ENCODE measurements around the gene EFHD2.

The EFHD2 gene

GRCh38 chr1:15445390-15446122 lies 35.9 kb downstream of the EFHD2 start:
- in situ Hi-C loops (cut with HindIII; ENCODE audit: low pct_ligation_motif_present, low sequenced_read_pairs): no loop called here
- H3K36me3 ChIP-seq (replicated peaks): no peaks in the 10 kb centered on the region
- no peaks in the 10 kb centered on the region for H3K27me3 ChIP-seq (replicated peaks)

GRCh38 chr1:15446212-15446611 lies 36.5 kb downstream of the EFHD2 start:
- Histone ChIP-seq H3K27me3 (replicated peaks) (no peaks in the 10 kb centered on the region), H3K36me3 (replicated peaks) (no peaks in the 10 kb centered on the region), H3K27ac (no peak overlapping the region), H3K4me3 (ENCODE audit: low read depth, low read length) (no peak overlapping the region)
- DNase-seq: no peak
- in situ Hi-C loops (cut with HindIII; ENCODE audit: low pct_ligation_motif_present, low sequenced_read_pairs): no loop called here
- TF ChIP-seq CTCF (IDR thresholded peaks at IDR 0.05; ENCODE audit: low read depth, low read length, missing control alignments): no peak

More at GRCh38 chr1:15445390-15446122, 35.9 kb downstream of the EFHD2 start:
- TF ChIP-seq CTCF (IDR thresholded peaks at IDR 0.05; ENCODE audit: low read depth, low read length, missing control alignments): no peak
- Histone ChIP-seq H3K4me3 (ENCODE audit: low read depth, low read length) (no peak overlapping the region), H3K27ac (no peak overlapping the region)
- no peak for DNase-seq

- TF ChIP-seq CTCF (IDR thresholded peaks at IDR 0.05; ENCODE audit: low read depth, low read length, missing control alignments): no peak
- no peak overlapping the region for H3K27ac ChIP-seq
Measured at GRCh38 chr1:15448877-15449462, 39.3 kb downstream of the EFHD2 start.

GRCh38 chr1:15449567-15449966 lies 39.9 kb downstream of the EFHD2 start:
- no peak for DNase-seq
- Histone ChIP-seq H3K36me3 (replicated peaks) (no peaks in the 10 kb centered on the region), H3K27me3 (replicated peaks) (no peaks in the 10 kb centered on the region), H3K27ac (no peak overlapping the region), H3K4me3 (ENCODE audit: low read depth, low read length) (no peak overlapping the region)
- TF ChIP-seq CTCF (IDR thresholded peaks at IDR 0.05; ENCODE audit: low read depth, low read length, missing control alignments): no peak
- in situ Hi-C loops (cut with HindIII; ENCODE audit: low pct_ligation_motif_present, low sequenced_read_pairs): no loop called here

More at GRCh38 chr1:15448877-15449462, 39.3 kb downstream of the EFHD2 start:
- Histone ChIP-seq H3K4me3 (ENCODE audit: low read depth, low read length) (no peak overlapping the region), H3K27me3 (replicated peaks) (no peaks in the 10 kb centered on the region), H3K36me3 (replicated peaks) (no peaks in the 10 kb centered on the region)
- DNase-seq: no peak
- in situ Hi-C loops (cut with HindIII; ENCODE audit: low pct_ligation_motif_present, low sequenced_read_pairs): no loop called here

- Histone ChIP-seq H3K27ac (no peak overlapping the region), H3K27me3 (replicated peaks) (no peaks in the 10 kb centered on the region), H3K36me3 (replicated peaks) (no peaks in the 10 kb centered on the region), H3K4me3 (ENCODE audit: low read depth, low read length) (no peak overlapping the region)
- TF ChIP-seq CTCF (IDR thresholded peaks at IDR 0.05; ENCODE audit: low read depth, low read length, missing control alignments): no peak
- in situ Hi-C loops (cut with HindIII; ENCODE audit: low pct_ligation_motif_present, low sequenced_read_pairs): no loop called here
- no peak for DNase-seq
Measured at GRCh38 chr1:15451014-15451722, 41.5 kb downstream of the EFHD2 start.

Measured in brain microvascular endothelial cell (primary cell).